ENCODE measurements around the gene AQP3.
A peak's percentile ranks its signal among the peaks of the same experiment; 100 is the strongest.

AQP3 gene

DNA sequence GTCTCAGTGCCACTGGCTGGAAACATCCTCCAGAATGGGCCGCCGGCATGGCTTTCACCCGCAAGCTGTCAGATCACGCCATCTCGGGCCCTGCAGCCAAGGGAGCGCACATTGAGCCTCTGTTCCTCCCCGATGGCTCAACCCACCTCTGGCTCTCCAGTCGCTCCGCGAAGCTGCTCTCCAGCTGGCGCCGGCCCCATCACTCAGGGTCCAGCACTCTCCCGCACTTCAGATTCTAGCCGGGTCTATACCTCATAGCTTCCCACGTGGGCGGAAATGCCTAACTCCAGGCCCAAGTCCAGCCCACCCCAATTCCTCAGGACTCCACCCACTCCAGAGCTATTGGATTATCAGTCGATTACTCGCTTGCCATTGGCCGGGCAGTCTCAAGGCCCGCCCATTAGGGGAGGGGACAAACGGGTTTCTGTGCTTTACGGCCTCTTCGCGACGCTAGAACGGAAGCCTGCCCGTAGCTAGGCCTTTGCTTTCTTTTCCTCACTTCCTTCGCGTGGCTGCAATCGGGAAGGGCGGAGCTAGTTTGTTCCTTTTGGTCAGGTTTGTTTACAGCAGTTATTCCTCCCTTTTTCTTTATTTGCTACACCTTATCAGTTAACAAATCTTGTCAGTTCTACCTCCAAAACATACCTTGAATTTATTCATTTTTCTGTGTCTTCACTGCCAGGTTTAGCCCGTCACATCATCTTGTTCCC, 26.4 kb upstream of the AQP3 start, which contains the start of gene NOL6:
Gene NOL6, minus strand, starts transcription at position 282 of the 710 bp plus-strand sequence. Its CDS starts 82 bp downstream, at position 200.
- TF ChIP-seq CTCF (conservative IDR thresholded peaks at IDR 0.05; ENCODE audit: low read depth, low read length): no peak

DNA sequence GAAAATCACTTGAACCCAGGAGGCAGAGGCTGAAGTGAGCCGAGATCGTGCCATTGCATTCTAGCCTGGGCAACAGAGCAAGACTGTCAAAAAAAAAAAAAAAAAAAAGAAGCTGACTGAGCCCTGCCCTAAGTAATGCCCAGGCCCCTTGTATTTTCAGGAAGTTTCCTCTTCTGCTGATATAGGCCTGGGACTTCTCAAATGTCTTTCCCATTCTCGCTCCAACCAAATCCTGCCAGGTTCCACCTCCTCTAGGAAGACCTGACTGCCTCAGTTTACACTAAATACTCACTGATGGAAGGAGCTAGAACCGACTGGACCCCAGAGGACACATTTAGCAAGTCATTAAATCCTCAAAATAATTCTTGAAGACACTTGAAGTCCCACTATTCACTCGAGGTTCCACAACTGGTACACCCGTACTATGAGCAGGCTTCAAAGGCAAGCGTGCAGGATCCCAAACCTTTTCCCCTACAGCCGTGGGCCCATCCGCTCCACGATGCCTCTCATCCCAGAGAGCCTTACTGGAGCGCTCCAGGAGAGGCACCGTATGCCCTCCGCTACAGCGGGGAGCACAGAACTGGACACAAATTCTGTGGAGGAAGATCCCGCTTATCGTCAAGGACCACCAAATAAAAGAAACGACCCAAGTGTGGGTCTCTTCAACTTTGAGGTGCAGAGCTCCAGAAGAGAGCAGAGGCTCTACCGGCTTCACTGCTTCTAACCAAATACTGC, 25.7 kb upstream of the AQP3 start:
- DNase-seq (ENCODE audit: low read depth): no peak
- TF ChIP-seq CTCF (conservative IDR thresholded peaks at IDR 0.05; ENCODE audit: low read depth, low read length): no peak
- H3K4me3 ChIP-seq (ENCODE audit: low read length): peak overlapping the region; percentile 99

More for the DNA sequence above, 26.4 kb upstream of the AQP3 start, which contains the start of gene NOL6:
- DNase-seq (ENCODE audit: low read depth): peak; percentile 98
- peak within 1 kb of the TSS; percentile 99 for H3K4me3 ChIP-seq (ENCODE audit: low read length)

GRCh38 chr9:33472171-33472880, 24.9 kb upstream of the AQP3 start:
- DNase-seq (ENCODE audit: low read depth): no peak
- H3K4me3 ChIP-seq (ENCODE audit: low read length): peak overlapping the region; percentile 99
- no peak for TF ChIP-seq CTCF (conservative IDR thresholded peaks at IDR 0.05; ENCODE audit: low read depth, low read length)

DNA sequence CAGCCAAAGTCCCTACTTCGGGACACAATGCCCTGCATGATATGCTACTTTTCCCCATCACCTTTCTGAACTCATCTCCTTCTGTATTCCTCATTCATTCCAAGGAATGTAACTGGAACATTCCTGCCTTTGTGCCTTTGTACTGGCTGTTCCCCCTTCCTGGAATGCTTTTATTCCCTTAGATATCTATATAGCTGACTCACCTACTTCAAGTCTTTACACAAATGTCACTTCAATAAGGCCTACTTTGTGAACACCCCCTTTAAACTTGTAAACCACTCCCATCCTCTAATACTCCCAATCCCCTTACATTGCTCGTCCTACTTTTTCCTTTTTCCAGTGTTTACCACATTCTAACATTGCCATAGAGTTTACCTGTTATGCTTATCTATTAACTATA, 24.0 kb upstream of the AQP3 start:
- no peak for TF ChIP-seq CTCF (conservative IDR thresholded peaks at IDR 0.05; ENCODE audit: low read depth, low read length)
- no peak for DNase-seq (ENCODE audit: low read depth)
- no peak overlapping the region for H3K4me3 ChIP-seq (ENCODE audit: low read length)

DNA sequence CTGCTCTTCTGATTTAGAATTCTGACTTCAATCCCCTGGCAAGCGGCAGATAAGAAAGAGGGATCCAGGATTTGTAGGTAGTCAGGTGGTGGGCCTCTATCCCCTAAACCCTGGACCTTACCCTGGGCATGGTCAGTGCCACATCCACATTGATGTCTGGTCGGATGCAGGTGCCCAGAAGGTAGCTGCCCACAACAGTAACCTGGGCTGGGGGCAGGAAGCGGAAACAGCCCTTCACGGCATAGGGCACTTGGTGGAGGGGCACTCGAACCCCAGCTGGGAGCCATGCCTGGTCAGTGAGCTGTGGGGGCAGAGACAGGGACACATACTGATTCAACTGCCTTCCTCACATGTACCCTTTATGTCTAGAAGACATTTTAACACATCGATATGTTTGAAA, 22.5 kb upstream of the AQP3 start:
- no peak for DNase-seq (ENCODE audit: low read depth)
- no peak for TF ChIP-seq CTCF (conservative IDR thresholded peaks at IDR 0.05; ENCODE audit: low read depth, low read length)
- H3K4me3 ChIP-seq (ENCODE audit: low read length): no peak overlapping the region

- DNase-seq (ENCODE audit: low read depth): no peak
- TF ChIP-seq CTCF (conservative IDR thresholded peaks at IDR 0.05; ENCODE audit: low read depth, low read length): no peak
These were observed 21.6 kb upstream of the AQP3 start for GRCh38 chr9:33468797-33469621.

More at GRCh38 chr9:33468797-33469621, 21.6 kb upstream of the AQP3 start:
- H3K4me3 ChIP-seq (ENCODE audit: low read length): no peak overlapping the region

Measured in retinal pigment epithelial cell (primary cell).